Epithelial cell of esophagus (primary cell): ENCODE results near the gene TMC5.
"Not testable (repeated sequence)": the region's sequence is repeated elsewhere in the genome, so short reads cannot be mapped to it uniquely, and the experiment has no call there.

ENCODE experiments used
- DNase-seq: peaks from one replicate; pipeline ENCODE4 v3.0.0; 2010; ENCODE audit warnings: low read depth
- H3K4me3 ChIP-seq: 2 replicates; pipeline ENCODE4 v1.5.1; 2011; ENCODE audit warnings: mild to moderate bottlenecking, low read length, control low read depth
- TF ChIP-seq, protein P1 (sequence below): IDR thresholded peaks from 2 replicates; pipeline ENCODE4 v1.5.1; 2011; ENCODE audit warnings: low read depth, mild to moderate bottlenecking, low read length, control low read depth, inconsistent platforms; ENCODE audit not compliant: insufficient read depth; ENCODE audit errors: missing control alignments

The TMC5 gene

DNA sequence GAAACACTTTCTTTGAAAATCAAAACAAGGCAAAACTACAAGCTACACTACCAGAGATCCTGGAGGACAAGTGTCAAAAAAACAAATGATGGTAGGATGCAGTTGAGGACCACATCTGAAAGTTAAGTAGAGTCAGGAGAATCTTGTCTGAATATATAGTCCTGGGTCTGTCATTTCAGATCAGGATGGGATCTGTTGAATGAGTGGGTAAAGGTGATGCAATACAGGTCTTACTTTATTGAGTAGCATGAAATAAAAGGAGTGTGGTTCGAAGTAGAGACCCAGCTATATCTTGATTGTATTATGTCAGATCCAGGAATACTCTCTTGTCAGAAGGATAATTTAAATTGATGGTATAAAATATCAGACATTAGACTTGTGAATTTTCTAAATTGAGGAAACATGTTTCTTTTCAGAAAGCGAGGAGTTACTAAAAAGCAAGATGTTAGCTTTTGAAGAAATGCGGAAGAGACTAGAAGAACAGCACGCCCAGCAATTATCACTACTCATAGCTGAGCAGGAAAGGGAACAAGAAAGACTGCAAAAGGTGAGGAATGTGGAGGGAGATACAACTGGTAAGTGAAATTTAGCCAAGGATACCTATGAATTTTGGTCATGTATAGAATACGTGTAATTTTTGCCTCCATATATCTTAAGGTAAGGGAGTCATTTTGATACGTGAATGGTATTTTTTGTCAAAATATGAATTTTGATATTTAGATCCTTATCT lies 122.7 kb downstream of the TMC5 start:
- no peak overlapping the region for H3K4me3 ChIP-seq
- TF ChIP-seq, protein P1, sequence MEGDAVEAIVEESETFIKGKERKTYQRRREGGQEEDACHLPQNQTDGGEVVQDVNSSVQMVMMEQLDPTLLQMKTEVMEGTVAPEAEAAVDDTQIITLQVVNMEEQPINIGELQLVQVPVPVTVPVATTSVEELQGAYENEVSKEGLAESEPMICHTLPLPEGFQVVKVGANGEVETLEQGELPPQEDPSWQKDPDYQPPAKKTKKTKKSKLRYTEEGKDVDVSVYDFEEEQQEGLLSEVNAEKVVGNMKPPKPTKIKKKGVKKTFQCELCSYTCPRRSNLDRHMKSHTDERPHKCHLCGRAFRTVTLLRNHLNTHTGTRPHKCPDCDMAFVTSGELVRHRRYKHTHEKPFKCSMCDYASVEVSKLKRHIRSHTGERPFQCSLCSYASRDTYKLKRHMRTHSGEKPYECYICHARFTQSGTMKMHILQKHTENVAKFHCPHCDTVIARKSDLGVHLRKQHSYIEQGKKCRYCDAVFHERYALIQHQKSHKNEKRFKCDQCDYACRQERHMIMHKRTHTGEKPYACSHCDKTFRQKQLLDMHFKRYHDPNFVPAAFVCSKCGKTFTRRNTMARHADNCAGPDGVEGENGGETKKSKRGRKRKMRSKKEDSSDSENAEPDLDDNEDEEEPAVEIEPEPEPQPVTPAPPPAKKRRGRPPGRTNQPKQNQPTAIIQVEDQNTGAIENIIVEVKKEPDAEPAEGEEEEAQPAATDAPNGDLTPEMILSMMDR, result no peak
- DNase-seq, result no peak

DNA sequence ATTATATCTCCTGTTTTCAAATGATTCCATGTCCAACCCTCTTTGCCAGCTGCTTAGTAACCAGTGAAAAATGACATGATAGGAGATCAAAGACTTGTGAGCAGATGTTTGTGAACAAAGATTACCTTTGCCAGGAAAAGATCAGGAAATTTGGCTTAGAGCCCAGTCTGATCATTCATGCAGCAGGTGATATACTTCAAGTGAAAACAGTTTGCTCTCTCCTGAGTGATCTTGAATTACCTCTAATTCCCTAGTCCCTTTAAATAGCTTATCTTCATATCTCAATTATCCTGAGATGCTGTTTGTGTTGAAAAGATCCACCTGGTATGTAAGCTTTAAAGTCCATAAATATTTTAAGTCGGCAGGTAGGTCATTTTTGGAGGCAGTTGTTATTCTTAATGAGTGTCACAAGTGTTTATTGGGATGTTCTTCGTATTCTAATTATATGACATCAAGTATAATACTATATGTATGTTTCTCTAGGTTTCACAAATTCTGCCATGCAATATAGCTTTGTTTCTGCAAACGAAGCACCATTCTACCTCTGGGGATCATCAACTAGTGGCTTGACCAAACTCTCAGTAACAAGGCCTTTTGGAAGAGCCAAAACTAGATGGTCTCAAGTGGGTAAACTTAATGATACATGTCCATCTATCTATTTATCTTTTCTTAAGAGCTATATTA lies 124.6 kb downstream of the TMC5 start:
- peak; percentile 45 for DNase-seq
- TF ChIP-seq, protein P1, result no peak
- H3K4me3 ChIP-seq, result no peak overlapping the region

DNA sequence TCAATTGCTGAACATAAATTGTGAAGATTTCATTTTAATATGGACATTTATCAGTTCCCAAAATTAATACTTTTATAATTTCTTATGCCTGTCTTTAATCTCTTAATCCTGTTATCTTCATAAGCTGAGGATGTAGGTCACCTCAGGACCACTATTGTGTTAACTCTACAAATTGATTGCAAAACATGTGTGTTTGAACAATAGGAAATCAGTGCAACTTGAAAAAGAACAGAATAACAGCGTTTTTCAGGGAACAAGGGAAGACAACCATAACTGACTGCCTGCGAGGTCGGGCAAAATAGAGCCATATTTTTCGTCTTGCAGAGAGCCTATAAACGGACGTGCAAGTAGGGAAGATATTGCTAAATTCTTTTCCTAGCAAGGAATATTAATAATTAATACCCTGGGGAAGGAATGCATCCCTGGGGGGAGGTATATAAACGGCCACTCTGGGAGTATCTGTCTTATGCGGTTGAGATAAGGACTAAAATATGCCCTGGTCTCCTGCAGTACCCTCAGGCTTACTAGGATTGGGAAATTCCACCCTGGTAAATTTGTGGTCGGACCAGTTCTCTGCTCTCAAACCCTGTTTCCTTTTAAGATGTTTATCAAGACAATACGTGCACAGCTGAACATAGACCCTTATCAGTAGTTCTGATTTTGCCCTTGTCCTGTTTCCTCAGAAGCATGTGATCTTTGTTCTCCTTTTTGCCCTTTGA lies 125.8 kb downstream of the TMC5 start:
- not testable (repeated sequence) for H3K4me3 ChIP-seq, DNase-seq

- no peak overlapping the region for H3K4me3 ChIP-seq
- TF ChIP-seq, protein P1, result no peak
- DNase-seq, result no peak
Observed at GRCh38 chr16:19548144-19548543, 130.5 kb downstream of the TMC5 start.
